ENCODE measurements around the gene VAMP4. TPM values are rescaled to one million over a fixed set of nuclear protein-coding genes. Genes with fewer than 3 reads are reported as not detected.

VAMP4 gene
- total RNA-seq, 2 donors from 2014 or later = 4.9 to 5.9 TPM

DNA sequence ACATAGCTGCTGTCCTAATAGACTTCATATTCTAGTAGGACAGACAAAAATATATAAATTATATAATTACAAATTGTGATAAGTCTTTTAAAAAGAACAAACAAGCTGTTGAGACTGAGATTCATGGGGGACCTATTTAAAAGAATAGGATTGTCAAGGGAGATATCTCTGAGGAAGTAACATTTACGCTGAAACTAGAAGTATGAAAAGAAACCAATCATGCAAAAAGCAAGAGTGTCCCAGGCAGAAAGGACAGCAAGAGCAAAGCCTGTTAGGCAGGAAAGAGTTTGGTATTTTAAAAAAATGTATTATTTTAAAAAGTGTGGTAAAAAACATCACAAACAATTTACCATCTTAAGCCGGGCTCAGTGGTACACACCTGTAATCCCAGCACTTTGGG is 30.4 kb upstream of the VAMP4 start:
- Histone ChIP-seq H3K4me1 (no peaks in the 10 kb centered on the region), H3K9me3 (no peaks in the 10 kb centered on the region), H3K36me3 (no peaks in the 10 kb centered on the region), H3K27me3 (no peaks in the 10 kb centered on the region), H3K4me3 (no peak overlapping the region), H3K27ac (no peak overlapping the region)
- TF ChIP-seq CTCF (IDR thresholded peaks at IDR 0.05) = no peak
- no peak for DNase-seq (ENCODE audit: low spot score)

DNA sequence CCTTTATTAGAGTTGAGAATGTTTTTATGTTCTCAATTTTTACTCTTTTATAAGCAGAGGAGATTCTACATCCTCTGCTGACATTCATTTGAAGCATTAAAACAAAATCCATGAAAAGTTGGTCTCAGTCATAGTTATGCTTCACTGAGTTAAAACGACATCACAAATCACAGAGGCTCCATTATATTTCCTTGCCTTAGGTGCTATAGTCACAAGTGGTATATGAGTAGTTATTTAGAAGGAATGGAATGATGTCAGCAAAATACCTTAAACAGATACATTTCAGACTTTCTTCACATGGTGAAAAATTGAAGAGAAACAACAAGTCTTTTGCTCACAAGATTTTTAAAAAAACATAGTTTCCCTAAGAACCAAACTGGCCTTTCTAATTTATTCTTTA is 27.9 kb upstream of the VAMP4 start:
- H3K36me3 ChIP-seq = no peaks in the 10 kb centered on the region
- no peaks in the 10 kb centered on the region for H3K9me3 ChIP-seq
- H3K27ac ChIP-seq = no peak overlapping the region
- no peak overlapping the region for H3K4me3 ChIP-seq
- TF ChIP-seq CTCF (IDR thresholded peaks at IDR 0.05) = no peak
- no peaks in the 10 kb centered on the region for H3K27me3 ChIP-seq
- no peaks in the 10 kb centered on the region for H3K4me1 ChIP-seq
- no peak for DNase-seq (ENCODE audit: low spot score)

DNA sequence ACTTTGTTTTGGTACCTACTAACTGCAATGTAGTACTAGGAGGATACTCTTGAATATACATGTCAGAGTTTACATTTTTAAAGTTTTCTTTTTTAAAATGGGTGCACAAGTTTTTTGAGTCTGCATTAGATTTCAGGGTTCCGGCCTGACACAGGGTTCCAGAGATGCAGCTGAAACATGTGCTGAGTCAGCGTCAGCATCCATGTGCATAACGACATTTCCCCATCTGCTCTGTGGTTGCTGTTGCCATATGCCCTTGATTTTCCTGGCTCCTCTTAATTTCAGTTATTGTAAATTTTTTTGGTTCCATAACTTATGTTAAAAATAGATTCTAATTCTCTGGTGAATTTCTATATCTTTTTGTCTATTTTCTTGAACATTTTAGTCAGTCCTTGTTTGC is 27.3 kb upstream of the VAMP4 start:
- Histone ChIP-seq H3K27ac (no peak overlapping the region), H3K36me3 (no peaks in the 10 kb centered on the region), H3K4me3 (no peak overlapping the region), H3K9me3 (no peaks in the 10 kb centered on the region), H3K4me1 (no peaks in the 10 kb centered on the region), H3K27me3 (no peaks in the 10 kb centered on the region)
- no peak for DNase-seq (ENCODE audit: low spot score)
- TF ChIP-seq CTCF (IDR thresholded peaks at IDR 0.05) = no peak

DNA sequence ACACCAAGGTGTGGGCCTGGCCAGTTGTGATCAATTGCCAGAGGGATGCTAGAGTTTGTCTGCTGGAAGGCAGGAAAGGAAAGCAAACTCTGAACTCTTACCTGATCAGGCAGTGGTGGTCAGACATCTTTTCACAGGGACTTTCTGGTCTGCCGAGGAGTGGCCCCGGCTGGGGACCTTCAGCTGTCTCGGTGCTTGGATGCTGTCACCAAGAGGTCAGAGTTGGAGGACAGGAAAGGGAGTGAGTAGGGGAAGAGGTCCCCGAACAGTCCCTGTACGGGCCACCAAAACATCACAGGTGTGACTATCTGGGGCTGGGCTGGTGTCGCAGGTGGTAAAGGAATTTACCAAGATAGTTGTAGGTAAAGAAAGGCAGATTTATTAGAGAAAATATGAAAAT is 21.9 kb upstream of the VAMP4 start:
- no peak for DNase-seq (ENCODE audit: low spot score)
- Histone ChIP-seq H3K4me1 (no peaks in the 10 kb centered on the region), H3K27ac (no peak overlapping the region), H3K36me3 (no peaks in the 10 kb centered on the region), H3K9me3 (no peaks in the 10 kb centered on the region), H3K4me3 (no peak overlapping the region), H3K27me3 (no peaks in the 10 kb centered on the region)
- TF ChIP-seq CTCF (IDR thresholded peaks at IDR 0.05) = no peak

DNA sequence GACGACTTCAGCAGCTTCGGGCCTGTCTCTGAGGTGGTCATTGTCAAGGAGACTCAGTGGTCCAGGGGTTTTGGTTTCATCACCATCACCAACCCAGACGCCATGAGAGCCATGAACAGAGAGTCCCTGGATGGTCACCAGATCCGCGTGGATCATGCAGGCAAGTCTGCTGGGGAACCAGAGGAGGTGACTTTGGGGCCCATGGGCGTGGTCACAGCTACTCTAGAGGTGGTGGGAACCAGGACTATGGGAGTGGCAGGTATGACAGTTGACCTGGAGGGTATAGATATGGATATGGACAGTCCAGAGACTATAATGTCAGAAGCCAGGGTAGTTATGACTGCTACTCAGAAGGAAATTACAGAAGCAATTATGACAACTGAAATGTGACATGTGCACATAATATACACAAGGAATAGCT is 20.3 kb upstream of the VAMP4 start:
- Histone ChIP-seq H3K4me1 (no peaks in the 10 kb centered on the region), H3K9me3 (no peaks in the 10 kb centered on the region), H3K36me3 (no peaks in the 10 kb centered on the region), H3K27ac (no peak overlapping the region), H3K4me3 (no peak overlapping the region), H3K27me3 (no peaks in the 10 kb centered on the region)
- TF ChIP-seq CTCF (IDR thresholded peaks at IDR 0.05) = no peak
- DNase-seq (ENCODE audit: low spot score) = no peak

DNA sequence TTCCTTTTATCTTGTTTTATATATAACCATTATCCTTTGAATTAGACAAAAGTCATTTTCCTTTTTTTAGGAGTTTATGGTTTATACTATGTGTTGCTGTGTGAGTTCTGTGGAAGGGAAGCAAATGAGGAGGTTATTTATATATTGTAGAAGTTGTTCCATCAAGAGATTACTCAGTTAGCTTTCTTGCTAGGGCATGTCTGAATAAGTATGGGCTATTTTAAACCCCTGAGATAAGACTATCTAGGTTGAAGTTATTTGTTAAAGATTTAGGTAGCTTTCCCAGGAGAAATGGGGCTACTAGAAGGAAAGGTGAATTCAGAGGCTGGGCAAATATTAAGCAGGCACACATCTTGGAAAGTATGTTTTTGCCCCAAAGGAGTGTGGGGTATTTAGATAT is 16.1 kb upstream of the VAMP4 start:
- H3K4me3 ChIP-seq = no peak overlapping the region
- no peaks in the 10 kb centered on the region for H3K36me3 ChIP-seq
- no peaks in the 10 kb centered on the region for H3K9me3 ChIP-seq
- no peak for TF ChIP-seq CTCF (IDR thresholded peaks at IDR 0.05)
- no peaks in the 10 kb centered on the region for H3K27me3 ChIP-seq
- no peak overlapping the region for H3K27ac ChIP-seq
- DNase-seq (ENCODE audit: low spot score) = no peak
- no peaks in the 10 kb centered on the region for H3K4me1 ChIP-seq

Data from right atrium auricular region (tissue), 2 donors.